ENCODE measurements around the gene SBNO2.

GRCh38 chr19:1073956-1074517 lies 100.0 kb downstream of the SBNO2 start:
- TF ChIP-seq EZH2 (IDR thresholded peaks at IDR 0.05; ENCODE audit: borderline replicate concordance, low read depth, low read length, severe bottlenecking): no peak
- no peak for TF ChIP-seq CTCF (IDR thresholded peaks at IDR 0.05; ENCODE audit: borderline replicate concordance, extremely low read depth, low read length, poor library complexity, severe bottlenecking)
